IMR-90 (cell line): ENCODE results near the gene IQSEC1. TPM values are rescaled to one million over a fixed set of nuclear protein-coding genes. Genes with fewer than 3 reads are reported as not detected.

Experiments used
- ATAC-seq: fragments of 200-7000 bp; cut with Tn5 transposase; 2 replicates; pipeline ENCODE4 v1.9.1; 2020; ENCODE audit warnings: low read depth, mild to moderate bottlenecking, moderate library complexity
- BruUV-seq: library from RNA; stranded (reverse); fragments of 400-500 nt; replicated peaks from 2 replicates; lab custom pipeline; 2021; lab: Mats Ljungman, UMichigan
- CTCF ChIA-PET: fragments of 300-600 bp; formaldehyde crosslinking; extraction: SDS; loops from one replicate; lab custom pipeline; 2021; ENCODE audit warnings: antibody characterized with exemption; lab: Yijun Ruan, JAX
- POLR2A ChIA-PET: fragments of 300-600 bp; sonication (Branson Sonifier 250); formaldehyde crosslinking; loops from one replicate; lab custom pipeline; 2022; ENCODE audit warnings: antibody characterized with exemption; ENCODE audit not compliant: unreplicated experiment; lab: Charles Lee
- DNase-seq: peaks from one replicate; pipeline ENCODE4 v3.0.0; 2013
- H2AFZ ChIP-seq: replicated peaks from 2 replicates; pipeline ENCODE3; 2013; ENCODE audit warnings: low read length, mild to moderate bottlenecking; ENCODE audit not compliant: poor library complexity
- H2AK5ac ChIP-seq: 2 replicates; pipeline ENCODE4 v1.6.1; 2013; ENCODE audit warnings: low read depth, low read length, inconsistent platforms
- H2AK9ac ChIP-seq: replicated peaks from 2 replicates; pipeline ENCODE3; 2013; ENCODE audit warnings: mild to moderate bottlenecking, low read depth, low read length, moderate library complexity; ENCODE audit not compliant: poor library complexity
- H2BK120ac ChIP-seq: 2 replicates; pipeline ENCODE4 v1.6.1; 2013; ENCODE audit warnings: low read depth, low read length, inconsistent platforms
- H2BK15ac ChIP-seq: 3 replicates; pipeline ENCODE4 v1.6.1; 2013; ENCODE audit warnings: low read depth, low read length, inconsistent platforms
- H2BK20ac ChIP-seq: 2 replicates; pipeline ENCODE4 v1.6.1; 2013; ENCODE audit warnings: low read depth, mild to moderate bottlenecking, inconsistent platforms, low read length, moderate library complexity
- H2BK5ac ChIP-seq: 2 replicates; pipeline ENCODE4 v1.6.1; 2013; ENCODE audit warnings: mild to moderate bottlenecking, low read depth, low read length, inconsistent platforms; ENCODE audit not compliant: poor library complexity, severe bottlenecking
- H3K14ac ChIP-seq: replicated peaks from 2 replicates; pipeline ENCODE4 v1.6.1; 2013; ENCODE audit warnings: low read depth, low read length, inconsistent platforms
- H3K18ac ChIP-seq: 2 replicates; pipeline ENCODE4 v1.6.1; 2013; ENCODE audit warnings: low read depth, low read length, control low read depth
- H3K23ac ChIP-seq: 2 replicates; pipeline ENCODE4 v1.6.1; 2013; ENCODE audit warnings: low read depth, low read length, inconsistent platforms
- H3K27ac ChIP-seq: 2 replicates; pipeline ENCODE4 v1.5.1; 2013; ENCODE audit warnings: mild to moderate bottlenecking, control low read depth, low read length; ENCODE audit not compliant: insufficient read depth
- H3K27me3 ChIP-seq: 2 replicates; pipeline ENCODE4 v1.6.1; 2013; ENCODE audit warnings: low read length; ENCODE audit not compliant: control insufficient read depth, insufficient read depth
- H3K36me3 ChIP-seq: 2 replicates; pipeline ENCODE4 v1.6.1; 2013; ENCODE audit warnings: low read length, mixed read lengths; ENCODE audit not compliant: control insufficient read depth, insufficient read depth
- H3K4ac ChIP-seq: 2 replicates; pipeline ENCODE4 v1.6.1; 2013; ENCODE audit warnings: low read depth, low read length, inconsistent platforms
- H3K4me1 ChIP-seq: 2 replicates; pipeline ENCODE4 v1.6.1; 2013; ENCODE audit warnings: low read length, mixed read lengths; ENCODE audit not compliant: control insufficient read depth, insufficient read depth
- H3K4me2 ChIP-seq: 2 replicates; pipeline ENCODE4 v1.6.1; 2013; ENCODE audit warnings: low read depth, mild to moderate bottlenecking, control low read depth, low read length, moderate library complexity
- H3K4me3 ChIP-seq: 2 replicates; pipeline ENCODE4 v1.5.1; 2013; ENCODE audit warnings: low read depth, mild to moderate bottlenecking, control low read depth, low read length, moderate library complexity; ENCODE audit not compliant: insufficient read depth
- H3K56ac ChIP-seq: 2 replicates; pipeline ENCODE4 v1.6.1; 2013; ENCODE audit warnings: low read length, inconsistent platforms; ENCODE audit not compliant: insufficient read depth; ENCODE audit errors: extremely low read depth
- H3K79me1 ChIP-seq, 2 experiments: 2 replicates each; pipeline ENCODE4 v1.6.1; 2013; ENCODE audit warnings: low read length in 2 of 2, inconsistent platforms in 1 of 2, low read depth in 1 of 2
- H3K9ac ChIP-seq: 2 replicates; pipeline ENCODE4 v1.6.1; 2013; ENCODE audit warnings: low read depth, low read length, control low read depth
- H3K9me1 ChIP-seq: 2 replicates; pipeline ENCODE4 v1.6.1; 2013; ENCODE audit warnings: low read length, inconsistent platforms; ENCODE audit not compliant: insufficient read depth
- H3K9me3 ChIP-seq: 2 replicates; pipeline ENCODE4 v1.6.1; 2013; ENCODE audit warnings: low read length; ENCODE audit not compliant: control insufficient read depth, insufficient read depth
- H4K20me1 ChIP-seq: 2 replicates; pipeline ENCODE4 v1.6.1; 2013; ENCODE audit warnings: low read length, inconsistent platforms; ENCODE audit not compliant: insufficient read depth
- H4K5ac ChIP-seq: 2 replicates; pipeline ENCODE4 v1.6.1; 2013; ENCODE audit warnings: mild to moderate bottlenecking, low read depth, low read length, control low read depth
- H4K8ac ChIP-seq, 2 experiments: 2 replicates each; pipeline ENCODE4 v1.6.1; 2013; ENCODE audit warnings: low read depth in 2 of 2, low read length in 2 of 2, control low read depth in 1 of 2, inconsistent platforms in 1 of 2
- H4K91ac ChIP-seq: 2 replicates; pipeline ENCODE4 v1.6.1; 2013; ENCODE audit warnings: low read depth, low read length, inconsistent platforms; ENCODE audit not compliant: insufficient read depth
- CEBPB ChIP-seq: IDR thresholded peaks from 2 replicates; pipeline ENCODE4 v1.6.1; 2012; ENCODE audit warnings: low read depth, low read length, improper control_type of control experiment
- CHD1 ChIP-seq: IDR thresholded peaks from 2 replicates; pipeline ENCODE4 v1.6.1; 2012; ENCODE audit warnings: low read depth, low read length, improper control_type of control experiment
- MAZ ChIP-seq: IDR thresholded peaks from 2 replicates; pipeline ENCODE4 v1.6.1; 2012; ENCODE audit warnings: low read depth, mild to moderate bottlenecking, low read length, improper control_type of control experiment, moderate library complexity, borderline replicate concordance
- MXI1 ChIP-seq: IDR thresholded peaks from 2 replicates; pipeline ENCODE4 v1.6.1; 2012; ENCODE audit warnings: low read depth, mild to moderate bottlenecking, low read length, moderate library complexity, borderline replicate concordance
- POLR2A ChIP-seq: IDR thresholded peaks from 2 replicates; pipeline ENCODE4 v1.6.1; 2012; ENCODE audit warnings: mild to moderate bottlenecking, low read depth, low read length
- RFX5 ChIP-seq: IDR thresholded peaks from 2 replicates; pipeline ENCODE4 v1.8.0; 2012; ENCODE audit warnings: low read depth, mild to moderate bottlenecking, low read length, moderate library complexity
- WGBS, 2 experiments: methylation state at CpG; one replicate each; pipeline versions ENCODE4 v1.1.5 to v1.1.7; 2013; ENCODE audit warnings: missing lambda C conversion rate in 2 of 2; ENCODE audit not compliant: insufficient read length in 1 of 2; ENCODE audit errors: extremely low coverage in 2 of 2; 5-methylcytosine and 5-hydroxymethylcytosine counted together
- dilution Hi-C: fragments of 300-500 bp; cut with HindIII; formaldehyde crosslinking; loops from one replicate; pipeline ENCODE4 v1.14.3; 2018; ENCODE audit warnings: low sequenced_read_pairs; ENCODE audit not compliant: unreplicated experiment
- in situ Hi-C: fragments of 300-500 bp; cut with MboI; formaldehyde crosslinking; loops from 3 replicates; pipeline ENCODE4 v1.14.3; 2019; ENCODE audit warnings: low sequenced_read_pairs, inconsistent platforms, mixed read lengths
- intact Hi-C: fragments of 100-400 bp; cut with micrococcal nuclease; formaldehyde crosslinking; loops from 2 replicates; pipeline ENCODE4 v1.10.0; 2022
- polyA plus RNA-seq, 3 experiments: library from polyadenylated mRNA; depleted of rRNA; stranded (reverse); fragments of >200 nt; gene quantifications; 2 replicates each; pipeline ENCODE4 v1.2.3, GENCODE V29; 2012; ENCODE audit warnings: low replicate concordance in 1 of 3
- total RNA-seq: library from RNA; depleted of rRNA; stranded (reverse); fragments of >200 nt; gene quantifications from 2 replicates; pipeline ENCODE4 v1.2.3, GENCODE V29; 2012

Gene IQSEC1
- total and polyA plus RNA-seq, 2 of the 4 experiments (the other 2 are of a cell fraction), result 5.9 to 11.9 TPM

DNA sequence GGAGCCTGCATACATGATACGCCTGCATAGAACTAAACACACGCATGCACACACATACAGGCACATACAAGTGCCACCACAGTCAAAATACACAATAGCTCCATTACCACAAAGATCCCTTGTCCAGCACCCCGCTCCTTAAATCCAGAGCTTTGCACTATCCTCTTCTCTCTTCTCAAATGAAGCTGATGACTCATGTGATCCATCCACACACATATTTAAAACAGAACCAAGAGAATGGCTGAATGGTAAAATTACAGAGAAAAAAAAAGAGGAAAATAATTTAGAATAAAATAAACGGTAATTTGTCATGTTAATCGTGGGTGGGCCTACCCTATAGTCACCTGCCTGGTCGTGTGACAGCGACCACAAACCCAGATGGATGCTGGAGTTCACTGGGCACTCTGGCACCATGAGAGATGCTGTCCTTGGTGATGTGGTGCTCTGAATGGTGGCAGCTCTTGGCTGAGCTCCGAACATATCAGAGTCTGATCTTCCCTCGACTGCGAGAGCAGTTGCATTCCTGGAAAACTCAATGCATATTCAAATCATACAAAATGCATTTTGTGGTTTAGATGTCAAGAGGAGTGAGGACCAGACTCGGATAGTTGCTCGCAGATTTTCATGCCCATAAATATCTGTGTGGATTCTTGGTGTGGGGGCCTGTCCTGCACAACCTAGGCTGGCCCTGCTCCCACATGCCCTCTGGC is 8.9 kb downstream of the IQSEC1 start:
- H3K27ac ChIP-seq, result no peak overlapping the region
- no peak overlapping the region for H4K91ac ChIP-seq
- no peak overlapping the region for H4K5ac ChIP-seq
- no peaks in the 10 kb centered on the region for H3K79me1 ChIP-seq
- intact Hi-C loops (no loop called here), dilution Hi-C loops (no loop called here), in situ Hi-C loops (no loop called here)
- no peak overlapping the region for H2BK20ac ChIP-seq
- no peak overlapping the region for H4K8ac ChIP-seq
- H2BK120ac ChIP-seq, result no peak overlapping the region
- peak; percentile 42; the same call in 1 of the 2 replicates for ATAC-seq
- no peak overlapping the region for H2AFZ ChIP-seq
- CTCF ChIA-PET, result interaction anchor here (0.9 to 1.1 kb wide), 2 partner anchors 28 kb away, joined by 3 read pairs; no protein-coding TSS in a partner anchor
- H3K23ac ChIP-seq, result no peak overlapping the region
- H3K4me1 ChIP-seq, result no peaks in the 10 kb centered on the region
- TF ChIP-seq CEBPB (no peak), MXI1 (no peak), CHD1 (no peak), POLR2A (no peak), MAZ (no peak), RFX5 (no peak)
- no peak overlapping the region for H2AK5ac ChIP-seq
- H3K9me1 ChIP-seq, result no peaks in the 10 kb centered on the region
- H3K9me3 ChIP-seq, result no peaks in the 10 kb centered on the region
- BruUV-seq, result no TSS peak
- H3K4ac ChIP-seq, result no peak overlapping the region
- H3K14ac ChIP-seq, result no peak overlapping the region
- H3K56ac ChIP-seq, result no peak overlapping the region
- H3K4me2 ChIP-seq, result no peak overlapping the region
- POLR2A ChIA-PET, result no interaction called here
- no peak overlapping the region for H3K4me3 ChIP-seq
- no peak overlapping the region for H3K9ac ChIP-seq
- no peak overlapping the region for H2BK5ac ChIP-seq
- H3K18ac ChIP-seq, result no peak overlapping the region
- no peaks in the 10 kb centered on the region for H4K20me1 ChIP-seq
- peaks cover 37% of the 10 kb centered on the region; the same call in 1 of the 2 replicates for H3K27me3 ChIP-seq
- DNase-seq, result peak; percentile 10
- peak overlapping the region; percentile 1 for H2AK9ac ChIP-seq
- WGBS, 2 experiments, result 89 to 100% methylated on average over 1 to 2 of the region's 12 CpGs
- no peak overlapping the region for H2BK15ac ChIP-seq
- H3K36me3 ChIP-seq, result no peaks in the 10 kb centered on the region
